Measurements from ENCODE around the gene ABHD16B. TPM values are rescaled to one million over a fixed set of nuclear protein-coding genes. Genes with fewer than 3 reads are reported as not detected.

The ABHD16B gene
- total and polyA plus RNA-seq, 2 donors (not counting 3 experiments of a cell fraction or from before 2014, with no cell fraction given), result not detected

GRCh38 chr20:63886921-63887320 is 25.6 kb downstream of the ABHD16B start:
- H4K20me1 ChIP-seq (replicated peaks; ENCODE audit: control insufficient read depth, extremely low read depth, insufficient read depth, low read length), result no peaks in the 10 kb centered on the region
- CTCF ChIA-PET, result no interaction called here
- POLR2A ChIA-PET, result no interaction called here
- TF ChIP-seq, protein P1, sequence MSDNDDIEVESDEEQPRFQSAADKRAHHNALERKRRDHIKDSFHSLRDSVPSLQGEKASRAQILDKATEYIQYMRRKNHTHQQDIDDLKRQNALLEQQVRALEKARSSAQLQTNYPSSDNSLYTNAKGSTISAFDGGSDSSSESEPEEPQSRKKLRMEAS (IDR thresholded peaks at IDR 0.05; ENCODE audit: insufficient read depth, insufficient read length), result no peak
- TF ChIP-seq JUN (IDR thresholded peaks at IDR 0.05; ENCODE audit: borderline replicate concordance, insufficient read depth, insufficient read length, low read depth), result no peak
- TF ChIP-seq GATA2 (IDR thresholded peaks at IDR 0.05; ENCODE audit: insufficient read depth, insufficient read length, low read depth, low read length), result no peak
- no peak for TF ChIP-seq MYC (IDR thresholded peaks at IDR 0.05; ENCODE audit: low read depth, low read length)
- no peak for TF ChIP-seq FOS (IDR thresholded peaks at IDR 0.05; ENCODE audit: borderline replicate concordance, insufficient read depth, low read length)
- TF ChIP-seq POLR2AphosphoS5 (IDR thresholded peaks at IDR 0.05; ENCODE audit: insufficient read depth, low read depth, low read length), result no peak
- H3K9ac ChIP-seq (replicated peaks; ENCODE audit: extremely low read depth, insufficient read depth, low read length), result no peak overlapping the region
- intact Hi-C loops (cut with micrococcal nuclease) (no loop called here), dilution Hi-C loops (cut with MboI; ENCODE audit: extremely low pct_ligation_motif_present, low sequenced_read_pairs) (no loop called here)
- FAIRE-seq (no peak), DNase-seq (ENCODE audit: low read depth, low spot score) (no peak)
- BruUV-seq (replicated peaks), result no TSS peak
- H3K4me3 ChIP-seq (replicated peaks in 1 of 3; ENCODE audit: insufficient read depth in 1 of 3, low read depth in 1 of 3, low read length in 3 of 3), result no peak overlapping the region
- H3K27me3 ChIP-seq (ENCODE audit: control insufficient read depth in 2 of 2, insufficient read depth in 2 of 2, low read length in 2 of 2), result no peaks in the 10 kb centered on the region
- peaks cover 17 to 83% of the 10 kb centered on the region in 2 experiments for H3K36me3 ChIP-seq (ENCODE audit: control insufficient read depth in 2 of 2, extremely low read depth in 1 of 2, insufficient read depth in 2 of 2, low read length in 2 of 2)
- no peak overlapping the region for H3K4me2 ChIP-seq (ENCODE audit: insufficient read depth, low read length)
- no peak overlapping the region for H3K27ac ChIP-seq (ENCODE audit: insufficient read depth, low read depth, low read length)
- H2AFZ ChIP-seq (ENCODE audit: low read depth, low read length), result no peak overlapping the region
- peaks cover 8% of the 10 kb centered on the region for H3K79me2 ChIP-seq (ENCODE audit: control insufficient read depth, insufficient read depth, low read length)
- no peaks in the 10 kb centered on the region for H3K9me3 ChIP-seq (replicated peaks; ENCODE audit: control insufficient read depth, insufficient read depth, low read length)
- no peaks in the 10 kb centered on the region for H3K4me1 ChIP-seq (ENCODE audit: control insufficient read depth, extremely low read depth, insufficient read depth, low read length)
- no peaks in the 10 kb centered on the region for H3K9me1 ChIP-seq (replicated peaks; ENCODE audit: control insufficient read depth, extremely low read depth, insufficient read depth, low read length)

Data from endothelial cell of umbilical vein (primary cell).